Stimulated activated naive B cell treated with anti-CD40 and anti-IgM and Interleukin-4, amounts not matched to agents 10 μg/mL and 1 μg/mL and 100 μg/mL, for 72 hours (primary cell): Measurements from ENCODE around the gene MYBBP1A.
A peak's percentile ranks its signal among the peaks of the same experiment; 100 is the strongest.

Experiments used
- ATAC-seq, 2 donors: fragments of 150-1000 bp; cut with Tn5 transposase; replicated peaks; 2 replicates each; pipeline ENCODE4 v1.10.0; 2021; ENCODE audit warnings: moderate library complexity in 1 of 2
- DNase-seq: peaks from one replicate; pipeline ENCODE4 v3.0.0; 2021
- H3K27ac Mint-ChIP-seq: one replicate; pipeline ENCODE4 v1.8.0; 2022; ENCODE audit warnings: mild to moderate bottlenecking, mixed read lengths
- H3K27me3 Mint-ChIP-seq, 2 donors: one replicate each; pipeline ENCODE4 v1.8.0; 2022; ENCODE audit warnings: mixed read lengths in 2 of 2
- H3K36me3 Mint-ChIP-seq, 2 donors: one replicate each; pipeline ENCODE4 v1.8.0; 2022; ENCODE audit warnings: mixed read lengths in 2 of 2, mild to moderate bottlenecking in 1 of 2
- H3K4me1 Mint-ChIP-seq, 2 donors: one replicate each; pipeline ENCODE4 v1.8.0; 2022; ENCODE audit warnings: mixed read lengths in 2 of 2, mild to moderate bottlenecking in 1 of 2
- H3K4me3 Mint-ChIP-seq, 2 donors: one replicate each; pipeline ENCODE4 v1.8.0; 2022; ENCODE audit warnings: mild to moderate bottlenecking in 2 of 2, mixed read lengths in 2 of 2, moderate library complexity in 1 of 2
- H3K9me3 Mint-ChIP-seq, 2 donors: one replicate each; pipeline ENCODE4 v1.8.0; 2022; ENCODE audit warnings: mixed read lengths in 2 of 2, mild to moderate bottlenecking in 1 of 2

MYBBP1A gene

DNA sequence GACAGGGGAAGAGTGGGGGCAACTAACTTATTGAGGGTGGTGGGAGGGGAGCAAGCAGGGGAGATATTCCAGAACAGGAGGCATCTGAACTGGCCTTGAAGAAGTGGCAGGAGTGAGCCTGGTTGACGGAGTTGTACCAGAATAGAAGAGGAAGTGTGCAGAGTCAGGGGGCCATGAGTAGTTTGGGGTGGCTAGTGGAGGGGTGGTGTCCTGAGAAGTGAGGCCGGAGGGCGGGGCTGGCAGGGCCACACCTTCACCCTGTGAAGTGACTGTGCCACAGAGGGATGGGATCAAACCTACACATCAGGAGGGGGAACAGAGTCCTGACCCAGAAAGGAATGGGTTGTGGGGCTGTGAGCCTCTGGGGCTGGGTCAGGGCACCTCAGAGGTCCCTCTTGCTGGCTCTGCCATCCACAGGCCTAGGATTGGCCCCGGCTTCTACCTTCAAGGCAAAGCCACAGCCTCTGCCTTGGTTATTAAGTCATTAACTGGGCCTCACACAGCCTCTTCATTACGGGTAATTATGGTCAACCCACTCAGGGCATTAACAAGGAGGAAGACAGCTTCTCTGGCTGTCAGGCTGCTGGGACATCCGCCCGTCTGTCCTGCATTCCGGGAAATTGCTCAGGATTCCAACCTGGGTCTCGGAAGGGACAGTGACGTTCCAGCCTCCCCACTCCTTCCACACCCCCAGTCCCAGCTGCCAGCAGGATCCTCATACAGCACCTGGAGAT is 43.8 kb downstream of the MYBBP1A start:
- Mint-ChIP-seq H3K4me1 (peaks cover 7 to 18% of the 10 kb centered on the region in 2 donors), H3K27me3 (peaks cover 35 to 40% of the 10 kb centered on the region in 2 donors), H3K36me3 (no peaks in the 10 kb centered on the region), H3K9me3 (no peaks in the 10 kb centered on the region), H3K4me3 (no peak overlapping the region), H3K27ac (peak overlapping the region; percentile 63)
- DNase-seq (no peak), ATAC-seq (peak; percentile 45 to 59)

DNA sequence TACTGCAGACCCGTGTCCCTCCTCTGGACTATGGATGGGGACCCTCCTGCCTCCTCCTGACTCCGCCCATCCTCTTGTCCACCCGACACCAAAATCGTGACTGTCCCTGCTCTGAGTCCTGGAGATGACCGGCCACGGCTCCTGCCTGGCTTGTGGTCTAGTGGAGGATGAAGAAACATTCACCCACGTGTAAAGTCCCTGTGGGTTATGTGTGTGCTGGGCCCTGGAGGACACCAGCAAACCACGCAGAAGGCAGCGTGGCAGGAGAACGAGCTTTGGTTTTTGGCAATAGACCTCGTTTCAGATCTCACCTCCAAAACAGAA is 44.6 kb downstream of the MYBBP1A start:
- ATAC-seq, result no peak
- DNase-seq, result no peak
- H3K27ac Mint-ChIP-seq, result no peak overlapping the region
- peaks cover 40 to 43% of the 10 kb centered on the region in 2 donors for H3K27me3 Mint-ChIP-seq
- H3K36me3 Mint-ChIP-seq, result no peaks in the 10 kb centered on the region
- peaks cover 7 to 18% of the 10 kb centered on the region in 2 donors for H3K4me1 Mint-ChIP-seq
- H3K9me3 Mint-ChIP-seq, result no peaks in the 10 kb centered on the region
- H3K4me3 Mint-ChIP-seq, result no peak overlapping the region

DNA sequence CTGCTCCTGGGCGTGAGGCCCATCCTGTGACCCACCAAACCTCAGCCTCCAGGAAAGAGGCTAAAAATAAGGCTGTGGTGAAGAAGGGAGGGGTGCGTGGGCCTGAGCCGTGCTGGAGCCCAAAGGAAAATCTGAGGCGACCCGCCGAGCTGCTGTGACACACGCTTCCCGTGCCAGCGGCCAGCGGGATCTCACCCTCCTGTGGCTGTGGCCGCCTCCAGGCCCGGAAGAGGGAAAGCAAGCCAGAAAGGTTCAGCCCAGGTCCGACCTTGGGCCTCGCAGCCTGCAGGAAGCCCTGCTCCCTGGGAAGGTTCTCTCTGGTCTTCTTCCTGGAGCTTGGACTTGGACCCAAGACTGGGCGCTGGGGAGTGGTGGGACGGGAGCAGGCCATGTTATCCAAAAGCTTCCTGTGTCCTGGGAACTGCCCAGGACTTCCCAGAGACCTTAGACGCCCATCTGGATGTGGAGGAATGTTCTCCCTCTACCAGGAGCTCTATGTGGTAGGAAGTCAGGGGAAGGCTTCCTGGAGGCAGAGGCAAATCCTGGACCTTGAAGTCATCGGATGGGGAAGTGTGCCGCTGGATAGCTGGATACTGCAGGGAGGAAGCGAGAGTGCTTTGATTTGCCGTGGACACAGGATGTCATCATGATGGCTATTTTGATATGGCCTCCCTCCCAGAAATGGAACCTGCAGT is 45.1 kb downstream of the MYBBP1A start:
- Mint-ChIP-seq H3K27ac (no peak overlapping the region), H3K4me1 (peaks cover 7 to 18% of the 10 kb centered on the region in 2 donors), H3K4me3 (no peak overlapping the region), H3K27me3 (peaks cover 45 to 48% of the 10 kb centered on the region in 2 donors), H3K9me3 (no peaks in the 10 kb centered on the region), H3K36me3 (no peaks in the 10 kb centered on the region)
- DNase-seq, result no peak
- ATAC-seq, result no peak

DNA sequence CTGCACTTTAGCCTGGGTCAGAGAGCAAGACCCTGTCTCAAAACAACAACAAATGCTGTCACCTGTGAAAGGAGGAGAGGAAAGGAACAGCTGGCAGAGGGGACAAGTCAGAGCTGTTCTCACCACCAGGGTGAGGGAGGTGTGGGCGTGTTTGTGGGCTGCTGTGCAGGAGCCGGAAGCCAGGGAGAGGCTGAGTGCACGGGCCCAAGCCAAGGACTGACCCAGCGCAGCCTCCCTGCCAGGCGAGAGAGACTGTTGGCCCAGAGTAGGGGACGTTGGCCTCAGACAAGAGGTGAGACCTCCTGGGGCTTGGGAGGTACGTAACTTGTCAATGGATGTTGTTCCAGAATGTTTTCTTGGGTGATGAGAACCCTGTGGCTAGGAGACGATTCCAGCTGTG is 45.8 kb downstream of the MYBBP1A start:
- H3K36me3 Mint-ChIP-seq, result no peaks in the 10 kb centered on the region

DNA sequence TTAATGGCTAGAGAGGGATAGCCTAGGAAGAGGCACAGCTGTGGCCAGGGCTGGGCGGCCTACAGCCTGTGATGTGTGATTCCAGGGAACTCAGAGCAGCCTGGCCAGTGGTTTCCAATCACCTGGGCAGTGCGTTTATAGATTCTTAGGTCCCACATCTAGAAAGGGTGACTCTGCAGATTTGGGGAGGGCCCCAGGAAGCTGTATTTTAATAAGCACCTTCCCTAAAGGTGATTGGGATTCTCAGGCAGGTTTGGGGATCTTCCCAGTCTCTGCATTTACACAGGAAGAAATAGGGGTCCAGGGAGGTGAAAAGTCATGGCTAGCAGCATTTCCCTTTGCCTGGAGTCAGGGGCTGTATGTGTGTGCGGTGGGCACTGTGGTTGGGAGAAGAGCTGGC is 47.0 kb downstream of the MYBBP1A start:
- peaks cover 63 to 67% of the 10 kb centered on the region in 2 donors for H3K27me3 Mint-ChIP-seq
- no peak overlapping the region for H3K4me3 Mint-ChIP-seq
- DNase-seq (no peak), ATAC-seq (no peak)
- H3K36me3 Mint-ChIP-seq, result no peaks in the 10 kb centered on the region
- H3K9me3 Mint-ChIP-seq, result no peaks in the 10 kb centered on the region
- H3K27ac Mint-ChIP-seq, result no peak overlapping the region
- peaks cover 7 to 23% of the 10 kb centered on the region in 2 donors for H3K4me1 Mint-ChIP-seq

More for the DNA sequence above, 45.8 kb downstream of the MYBBP1A start:
- H3K27ac Mint-ChIP-seq, result no peak overlapping the region
- ATAC-seq (peak; percentile 54 to 58), DNase-seq (no peak)
- H3K4me3 Mint-ChIP-seq, result no peak overlapping the region
- H3K9me3 Mint-ChIP-seq, result no peaks in the 10 kb centered on the region
- peaks cover 51 to 55% of the 10 kb centered on the region in 2 donors for H3K27me3 Mint-ChIP-seq
- peaks cover 7 to 19% of the 10 kb centered on the region in 2 donors for H3K4me1 Mint-ChIP-seq

DNA sequence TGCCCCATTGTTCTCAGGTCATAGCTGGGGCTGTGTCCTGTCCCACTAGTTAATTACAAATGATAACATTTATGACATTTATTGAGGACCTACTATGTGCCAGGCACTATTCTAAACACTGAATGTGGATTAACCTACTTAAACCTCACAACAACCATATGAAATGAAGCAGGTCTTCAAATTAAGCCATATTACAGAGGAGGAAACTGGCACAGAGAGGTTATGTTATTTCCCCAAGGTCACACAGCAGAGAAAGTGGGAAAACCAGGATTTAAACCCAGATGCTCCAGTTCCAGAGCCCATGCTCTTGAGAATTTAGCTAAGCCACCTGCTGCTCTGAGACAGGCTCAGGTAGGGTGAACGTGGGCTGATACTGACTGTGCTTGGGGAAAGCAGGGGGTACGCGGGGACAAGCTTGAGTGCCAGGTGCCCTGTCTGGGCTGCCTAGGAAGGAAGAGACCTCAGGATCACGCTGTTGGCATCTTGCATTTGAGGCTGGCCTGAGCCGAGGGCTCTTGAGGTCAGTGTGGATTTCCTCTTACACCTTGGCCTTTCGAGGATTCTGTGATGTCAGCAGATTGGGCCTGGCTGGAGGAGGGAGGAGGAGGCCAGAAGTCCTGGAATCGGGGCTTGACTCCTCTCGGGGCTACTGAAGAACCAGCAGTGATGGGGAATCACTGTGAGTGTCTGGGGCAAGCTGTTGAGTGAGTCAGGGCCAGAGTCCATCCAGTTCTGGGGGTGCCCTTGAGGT is 47.6 kb downstream of the MYBBP1A start:
- ATAC-seq, result no peak
- H3K4me1 Mint-ChIP-seq, result peaks cover 7 to 23% of the 10 kb centered on the region in 2 donors
- DNase-seq, result no peak
- H3K4me3 Mint-ChIP-seq, result no peak overlapping the region
- no peaks in the 10 kb centered on the region for H3K36me3 Mint-ChIP-seq
- peaks cover 69 to 73% of the 10 kb centered on the region in 2 donors for H3K27me3 Mint-ChIP-seq
- H3K27ac Mint-ChIP-seq, result no peak overlapping the region
- no peaks in the 10 kb centered on the region for H3K9me3 Mint-ChIP-seq

DNA sequence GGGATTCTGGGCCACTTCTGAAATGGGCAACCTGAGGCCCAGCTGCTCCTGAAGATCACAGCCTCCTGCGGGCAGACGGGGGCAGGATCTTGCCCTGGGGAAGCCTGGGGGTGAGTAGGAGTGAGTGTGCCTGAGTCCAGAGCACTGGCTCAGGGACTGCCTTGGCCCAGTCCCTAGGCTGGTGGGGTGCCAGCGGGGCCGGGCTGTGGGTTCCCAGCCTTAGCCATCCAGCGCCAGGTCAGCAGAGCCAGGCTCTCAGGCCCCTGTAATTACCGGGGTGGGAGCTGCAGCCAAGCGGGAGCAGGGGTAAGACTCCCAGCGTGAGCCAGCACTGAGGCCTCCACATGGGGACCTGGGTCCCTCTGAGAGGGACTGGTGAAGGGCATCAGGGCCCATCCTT is 48.3 kb downstream of the MYBBP1A start:
- no peaks in the 10 kb centered on the region for H3K36me3 Mint-ChIP-seq
- H3K27me3 Mint-ChIP-seq, result peaks cover 72 to 75% of the 10 kb centered on the region in 2 donors
- no peak overlapping the region for H3K27ac Mint-ChIP-seq
- no peak for DNase-seq
- H3K9me3 Mint-ChIP-seq, result no peaks in the 10 kb centered on the region
- no peak for ATAC-seq
- H3K4me1 Mint-ChIP-seq, result peaks cover 7 to 23% of the 10 kb centered on the region in 2 donors
- no peak overlapping the region for H3K4me3 Mint-ChIP-seq

DNA sequence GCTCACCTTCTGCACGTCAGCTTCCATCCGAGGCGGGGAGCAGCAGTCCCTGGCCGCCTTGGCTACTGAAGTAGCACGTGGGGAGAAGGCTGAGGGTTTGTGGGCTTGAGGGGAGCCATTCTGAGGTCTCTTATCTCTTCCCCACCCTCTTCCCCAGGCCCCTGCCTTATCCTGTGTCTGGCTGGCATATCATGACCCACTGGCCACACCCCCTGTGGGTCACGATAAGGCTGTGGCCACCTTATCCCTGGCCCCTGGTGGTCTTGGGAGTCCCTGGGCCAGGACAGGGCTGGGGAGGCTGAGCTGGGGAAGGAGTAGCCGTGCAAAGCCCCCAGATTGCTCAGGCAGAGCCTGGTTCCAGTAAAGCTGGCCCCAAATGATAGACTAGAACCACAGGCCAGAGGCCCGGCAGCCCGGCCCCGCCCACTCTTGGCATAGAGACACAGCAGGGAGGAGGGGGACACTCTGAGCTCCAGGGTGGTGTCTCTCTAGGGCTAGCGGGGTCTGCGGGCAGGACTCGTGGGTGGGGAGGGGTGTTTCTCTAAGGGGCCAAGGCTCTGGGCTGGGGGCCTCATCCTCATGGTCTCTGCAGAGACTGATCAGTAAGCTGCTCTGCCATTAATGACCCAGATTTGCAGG is 48.9 kb downstream of the MYBBP1A start:
- Mint-ChIP-seq H3K27ac (no peak overlapping the region), H3K9me3 (no peaks in the 10 kb centered on the region), H3K36me3 (no peaks in the 10 kb centered on the region), H3K4me1 (peaks cover 7 to 24% of the 10 kb centered on the region in 2 donors), H3K27me3 (peaks cover 77% of the 10 kb centered on the region in 2 donors), H3K4me3 (no peak overlapping the region)
- DNase-seq (no peak), ATAC-seq (no peak)

DNA sequence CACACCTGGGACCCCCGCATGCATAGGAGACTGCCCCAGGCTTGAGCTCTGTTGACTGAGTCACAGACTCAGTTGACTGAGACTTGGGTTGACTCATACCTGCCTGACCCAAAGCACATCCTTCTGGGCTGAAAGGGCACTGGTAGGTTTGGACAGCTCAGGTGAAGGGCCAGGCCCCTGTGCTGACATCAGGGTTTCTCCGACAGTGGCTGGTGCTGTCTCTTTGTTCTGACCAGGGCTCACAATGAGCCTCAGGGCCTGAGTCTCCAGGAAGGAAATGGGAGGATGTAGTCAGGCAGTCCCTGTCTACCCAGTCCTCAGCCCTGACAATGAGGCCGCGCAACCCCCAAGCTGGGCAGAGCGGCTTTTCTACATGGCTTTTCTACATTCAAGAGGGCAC is 50.0 kb downstream of the MYBBP1A start:
- no peaks in the 10 kb centered on the region for H3K36me3 Mint-ChIP-seq
- H3K27ac Mint-ChIP-seq, result no peak overlapping the region
- H3K27me3 Mint-ChIP-seq, result peaks cover 82% of the 10 kb centered on the region in 2 donors
- no peak overlapping the region for H3K4me3 Mint-ChIP-seq
- H3K9me3 Mint-ChIP-seq, result no peaks in the 10 kb centered on the region
- H3K4me1 Mint-ChIP-seq, result peaks cover 17 to 29% of the 10 kb centered on the region in 2 donors
- ATAC-seq, result no peak
- no peak for DNase-seq

DNA sequence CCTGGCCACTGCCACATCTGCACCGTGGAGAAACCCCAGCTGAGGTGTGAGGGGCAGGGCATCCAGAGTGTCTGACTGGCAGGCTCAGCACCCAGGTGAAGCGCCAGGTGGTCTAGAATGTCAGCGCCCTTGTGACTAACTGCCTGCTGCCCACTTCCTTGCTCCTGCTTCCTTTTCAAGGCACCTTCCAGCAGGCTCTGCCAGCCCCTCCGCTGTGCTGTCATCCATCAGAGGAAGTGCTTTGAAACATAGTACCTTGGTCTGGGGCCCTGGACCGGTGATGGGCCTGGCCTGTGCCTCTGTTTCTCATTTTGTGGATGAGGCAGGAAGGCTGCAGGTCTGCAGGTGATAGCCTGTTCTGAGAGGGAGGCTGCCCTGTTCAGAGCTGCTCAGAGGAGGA is 51.0 kb downstream of the MYBBP1A start:
- peaks cover 81 to 82% of the 10 kb centered on the region in 2 donors for H3K27me3 Mint-ChIP-seq
- H3K4me1 Mint-ChIP-seq, result peaks cover 18 to 31% of the 10 kb centered on the region in 2 donors
- H3K4me3 Mint-ChIP-seq, result no peak overlapping the region
- no peak overlapping the region for H3K27ac Mint-ChIP-seq
- H3K9me3 Mint-ChIP-seq, result no peaks in the 10 kb centered on the region
- DNase-seq (no peak), ATAC-seq (peak in 1 of 2 donors; percentile 16)
- H3K36me3 Mint-ChIP-seq, result no peaks in the 10 kb centered on the region

DNA sequence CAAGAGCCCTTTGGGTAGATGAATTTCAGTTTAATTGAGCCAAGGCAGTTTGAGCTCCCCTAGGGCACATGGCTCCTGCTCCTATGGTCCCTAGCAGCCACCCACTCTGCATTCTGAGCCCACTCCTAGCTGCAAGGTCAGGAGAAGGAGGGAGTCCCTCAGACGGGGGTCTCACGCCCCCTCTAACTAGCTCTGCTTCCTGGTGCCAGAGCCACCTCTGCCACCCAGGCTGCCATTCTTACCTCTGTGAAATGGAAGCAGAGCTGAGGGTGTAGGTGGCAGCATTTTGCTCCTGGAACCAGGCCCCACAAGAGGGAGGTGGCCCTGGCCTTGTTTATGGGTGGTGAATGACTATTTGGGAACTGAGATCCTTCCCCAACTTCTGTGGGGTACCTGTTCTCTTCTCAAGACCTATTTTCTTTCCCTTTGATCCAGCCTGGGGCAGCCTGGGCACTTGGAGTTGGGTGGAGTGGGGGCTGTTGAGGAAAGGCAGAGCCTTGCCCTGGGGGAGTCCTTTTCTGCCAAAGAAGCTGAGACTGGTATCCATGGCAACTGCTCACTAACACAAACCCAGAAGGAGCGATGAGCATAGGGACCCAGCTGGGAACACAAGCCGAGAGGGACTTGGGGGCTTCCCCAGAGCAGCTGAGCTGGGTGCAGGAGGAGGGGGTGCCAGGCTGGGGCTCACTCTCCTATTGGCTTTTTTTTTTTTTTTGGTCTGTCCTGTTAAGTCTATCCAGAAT is 51.7 kb downstream of the MYBBP1A start:
- Mint-ChIP-seq H3K27me3 (peaks cover 74 to 75% of the 10 kb centered on the region in 2 donors), H3K27ac (no peak overlapping the region), H3K9me3 (no peaks in the 10 kb centered on the region), H3K4me3 (no peak overlapping the region), H3K4me1 (peaks cover 18 to 30% of the 10 kb centered on the region in 2 donors), H3K36me3 (no peaks in the 10 kb centered on the region)
- DNase-seq (no peak), ATAC-seq (no peak)

DNA sequence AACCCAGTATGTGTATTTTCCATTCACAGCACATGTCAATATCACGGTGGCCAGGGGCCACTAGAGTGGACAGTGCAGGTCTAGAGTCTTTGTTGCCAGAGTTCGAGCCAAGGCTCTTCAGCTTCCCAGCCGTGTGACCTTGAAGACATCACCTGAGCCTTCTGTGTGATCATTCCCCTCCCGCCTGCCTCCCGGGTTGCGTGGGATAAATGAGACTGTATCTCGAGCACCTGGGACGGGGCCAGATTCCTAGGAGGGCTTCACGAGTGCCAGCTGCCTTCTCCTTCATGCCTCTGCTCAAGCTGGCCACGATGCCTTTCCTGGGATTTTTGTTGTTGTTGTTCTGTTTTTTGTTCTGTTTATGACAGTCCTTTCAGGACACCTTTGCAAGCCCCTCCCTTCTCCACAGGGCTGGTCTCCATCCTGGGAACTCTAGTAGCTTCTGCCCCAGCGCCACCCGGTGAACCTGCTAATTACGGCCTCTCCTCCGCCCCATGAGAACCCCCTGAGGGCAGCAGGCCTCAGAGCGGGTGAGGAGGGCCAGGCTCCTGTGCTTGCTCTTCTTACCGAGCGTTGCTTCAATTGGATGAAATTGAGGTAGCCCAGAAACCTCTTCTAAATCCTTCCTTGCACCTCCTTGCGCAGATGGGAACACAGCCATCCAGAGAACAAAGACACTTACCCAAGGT is 52.6 kb downstream of the MYBBP1A start:
- H3K9me3 Mint-ChIP-seq, result no peaks in the 10 kb centered on the region
- no peaks in the 10 kb centered on the region for H3K36me3 Mint-ChIP-seq
- no peak for DNase-seq
- H3K27ac Mint-ChIP-seq, result no peak overlapping the region
- no peak overlapping the region for H3K4me3 Mint-ChIP-seq
- no peak for ATAC-seq
- peaks cover 21 to 30% of the 10 kb centered on the region in 2 donors for H3K4me1 Mint-ChIP-seq
- peaks cover 65 to 66% of the 10 kb centered on the region in 2 donors for H3K27me3 Mint-ChIP-seq

DNA sequence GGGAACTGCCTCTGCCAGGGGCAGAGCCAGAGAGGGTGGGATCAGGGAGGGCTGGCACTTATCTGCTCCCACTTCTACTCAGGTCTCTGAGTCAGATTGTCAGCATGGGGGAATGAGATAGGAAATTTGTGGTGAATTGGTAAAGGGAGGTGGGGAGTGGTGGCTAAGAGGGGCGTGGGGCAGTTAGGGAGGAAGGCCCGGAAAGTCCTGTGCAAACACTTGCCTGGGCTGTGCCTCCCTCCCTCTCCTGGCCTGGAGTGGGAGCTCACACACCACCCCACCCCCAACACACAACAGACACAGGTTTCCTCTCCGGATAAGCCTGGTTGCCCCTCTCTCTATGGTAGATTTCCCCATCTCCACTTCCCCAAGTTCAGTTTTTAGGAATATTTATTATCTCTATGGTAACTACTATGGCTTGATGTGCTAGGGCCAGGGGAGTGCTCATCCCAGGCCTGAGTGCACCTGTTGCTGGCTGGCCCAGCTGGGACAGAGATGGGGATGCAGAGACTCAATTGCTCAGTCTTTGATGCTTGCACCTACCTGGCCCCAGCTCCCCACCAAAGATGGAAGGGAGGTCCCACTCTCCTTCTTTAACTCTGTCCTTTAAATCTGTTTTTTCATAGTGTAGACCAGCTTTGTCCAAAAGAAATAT is 53.8 kb downstream of the MYBBP1A start:
- H3K9me3 Mint-ChIP-seq, result no peaks in the 10 kb centered on the region
- peaks cover 28 to 37% of the 10 kb centered on the region in 2 donors for H3K4me1 Mint-ChIP-seq
- no peak for DNase-seq
- H3K27me3 Mint-ChIP-seq, result peaks cover 62 to 64% of the 10 kb centered on the region in 2 donors
- H3K27ac Mint-ChIP-seq, result no peak overlapping the region
- no peaks in the 10 kb centered on the region for H3K36me3 Mint-ChIP-seq
- H3K4me3 Mint-ChIP-seq, result no peak overlapping the region
- no peak for ATAC-seq
